ENCODE measurements around the gene SNCAIP. TPM values are rescaled to one million over a fixed set of nuclear protein-coding genes. Genes with fewer than 3 reads are reported as not detected.

SNCAIP gene
- total RNA-seq, 5 donors from 2014 or later (not counting 1 experiment from before 2014, with no cell fraction given), result not detected

- Mint-ChIP-seq H3K27ac (no peak overlapping the region), H3K9me3 (peaks cover 2 to 4% (median 3%) of the 10 kb centered on the region in 3 donors), H3K36me3 (no peaks in the 10 kb centered on the region), H3K4me3 (no peak overlapping the region), H3K4me1 (no peaks in the 10 kb centered on the region), H3K27me3 (peaks cover 0 to 4% of the 10 kb centered on the region in 2 donors)
- no peak for DNase-seq
- WGBS (ENCODE audit: insufficient coverage), result no CpG with 5 or more reads among the region's 2 CpGs
- no peaks in the 10 kb centered on the region for H3K36me3 ChIP-seq (ENCODE audit: control insufficient read depth in 2 of 2, extremely low read depth in 1 of 2, insufficient read depth in 1 of 2, low read length in 1 of 2)
- POLR2A ChIA-PET, result no interaction called here
- H3K4me1 ChIP-seq (ENCODE audit: control insufficient read depth in 1 of 2, extremely low read depth in 1 of 2, insufficient read depth in 2 of 2, low read length in 2 of 2), result no peaks in the 10 kb centered on the region
- H3K27ac ChIP-seq (ENCODE audit: low read length), result no peak overlapping the region
- no peaks in the 10 kb centered on the region for H3K9me3 ChIP-seq
- CTCF ChIA-PET, result no interaction called here
- no peak overlapping the region for H3K4me3 ChIP-seq (ENCODE audit: control insufficient read depth in 1 of 2, extremely low read depth in 1 of 2, low read length in 1 of 2)
- no peaks in the 10 kb centered on the region for H3K27me3 ChIP-seq (replicated peaks in 1 of 2; ENCODE audit: control insufficient read depth in 2 of 2, extremely low read depth in 1 of 2, insufficient read depth in 2 of 2, low read length in 1 of 2)
- ATAC-seq (replicated peaks in 1 of 4), result no peak
Observed at GRCh38 chr5:122430319-122430586, 118.2 kb downstream of the SNCAIP start.

GRCh38 chr5:122431298-122431697, 119.3 kb downstream of the SNCAIP start:
- Mint-ChIP-seq H3K9me3 (peaks cover 2 to 4% (median 3%) of the 10 kb centered on the region in 3 donors), H3K27ac (no peak overlapping the region), H3K4me3 (no peak overlapping the region), H3K36me3 (no peaks in the 10 kb centered on the region), H3K4me1 (no peaks in the 10 kb centered on the region), H3K27me3 (peaks cover 0 to 4% of the 10 kb centered on the region in 2 donors)
- Histone ChIP-seq H3K27ac (ENCODE audit: low read length) (no peak overlapping the region), H3K4me3 (ENCODE audit: control insufficient read depth in 1 of 2, extremely low read depth in 1 of 2, low read length in 1 of 2) (no peak overlapping the region), H3K4me1 (ENCODE audit: control insufficient read depth in 1 of 2, extremely low read depth in 1 of 2, insufficient read depth in 2 of 2, low read length in 2 of 2) (no peaks in the 10 kb centered on the region), H3K36me3 (ENCODE audit: control insufficient read depth in 2 of 2, extremely low read depth in 1 of 2, insufficient read depth in 1 of 2, low read length in 1 of 2) (no peaks in the 10 kb centered on the region), H3K9me3 (no peaks in the 10 kb centered on the region), H3K27me3 (replicated peaks in 1 of 2; ENCODE audit: control insufficient read depth in 2 of 2, extremely low read depth in 1 of 2, insufficient read depth in 2 of 2, low read length in 1 of 2) (no peaks in the 10 kb centered on the region)
- DNase-seq (no peak), ATAC-seq (replicated peaks in 1 of 4) (no peak)
- no CpG with 5 or more reads among the region's 1 CpG for WGBS (ENCODE audit: insufficient coverage)
- POLR2A ChIA-PET, result no interaction called here
- CTCF ChIA-PET, result no interaction called here

- peaks cover 0 to 15% of the 10 kb centered on the region in 2 donors for H3K27me3 Mint-ChIP-seq
- no peak overlapping the region for H3K4me3 ChIP-seq (ENCODE audit: control insufficient read depth in 1 of 2, extremely low read depth in 1 of 2, low read length in 1 of 2)
- no peaks in the 10 kb centered on the region for H3K9me3 ChIP-seq
- no peak for ATAC-seq (replicated peaks in 1 of 4)
- ChIA-PET CTCF (no interaction called here), POLR2A (no interaction called here)
- no peaks in the 10 kb centered on the region for H3K36me3 ChIP-seq (ENCODE audit: control insufficient read depth in 2 of 2, extremely low read depth in 1 of 2, insufficient read depth in 1 of 2, low read length in 1 of 2)
- H3K27me3 ChIP-seq (replicated peaks in 1 of 2; ENCODE audit: control insufficient read depth in 2 of 2, extremely low read depth in 1 of 2, insufficient read depth in 2 of 2, low read length in 1 of 2), result no peaks in the 10 kb centered on the region
- no peak overlapping the region for H3K27ac Mint-ChIP-seq
- 100% methylated on average over 1 of the region's 5 CpGs for WGBS (ENCODE audit: insufficient coverage)
- H3K27ac ChIP-seq (ENCODE audit: low read length), result no peak overlapping the region
- no peak for DNase-seq
- no peaks in the 10 kb centered on the region for H3K4me1 Mint-ChIP-seq
- H3K36me3 Mint-ChIP-seq, result no peaks in the 10 kb centered on the region
- H3K4me3 Mint-ChIP-seq, result no peak overlapping the region
- H3K9me3 Mint-ChIP-seq, result peaks cover 0 to 7% (median 1%) of the 10 kb centered on the region in 3 donors
- H3K4me1 ChIP-seq (ENCODE audit: control insufficient read depth in 1 of 2, extremely low read depth in 1 of 2, insufficient read depth in 2 of 2, low read length in 2 of 2), result no peaks in the 10 kb centered on the region
Observed at GRCh38 chr5:122434205-122434970, 122.4 kb downstream of the SNCAIP start.

- WGBS (ENCODE audit: insufficient coverage), result 71% methylated on average over 1 of the region's 4 CpGs
- H3K4me1 Mint-ChIP-seq, result no peaks in the 10 kb centered on the region
- Histone ChIP-seq H3K27me3 (replicated peaks in 1 of 2; ENCODE audit: control insufficient read depth in 2 of 2, extremely low read depth in 1 of 2, insufficient read depth in 2 of 2, low read length in 1 of 2) (no peaks in the 10 kb centered on the region), H3K4me1 (ENCODE audit: control insufficient read depth in 1 of 2, extremely low read depth in 1 of 2, insufficient read depth in 2 of 2, low read length in 2 of 2) (no peaks in the 10 kb centered on the region), H3K4me3 (ENCODE audit: control insufficient read depth in 1 of 2, extremely low read depth in 1 of 2, low read length in 1 of 2) (no peak overlapping the region), H3K36me3 (ENCODE audit: control insufficient read depth in 2 of 2, extremely low read depth in 1 of 2, insufficient read depth in 1 of 2, low read length in 1 of 2) (no peaks in the 10 kb centered on the region), H3K27ac (ENCODE audit: low read length) (no peak overlapping the region), H3K9me3 (no peaks in the 10 kb centered on the region)
- ATAC-seq (replicated peaks in 1 of 4), result no peak
- H3K36me3 Mint-ChIP-seq, result no peaks in the 10 kb centered on the region
- ChIA-PET CTCF (no interaction called here), POLR2A (no interaction called here)
- DNase-seq, result no peak
- H3K9me3 Mint-ChIP-seq, result peaks cover 0 to 7% (median 2%) of the 10 kb centered on the region in 3 donors
- H3K4me3 Mint-ChIP-seq, result no peak overlapping the region
- H3K27ac Mint-ChIP-seq, result no peak overlapping the region
- peaks cover 0 to 16% of the 10 kb centered on the region in 2 donors for H3K27me3 Mint-ChIP-seq
Observed at GRCh38 chr5:122435234-122435633, 123.2 kb downstream of the SNCAIP start.

GRCh38 chr5:122435761-122436160, 123.7 kb downstream of the SNCAIP start:
- no peaks in the 10 kb centered on the region for H3K9me3 ChIP-seq
- Mint-ChIP-seq H3K4me1 (no peaks in the 10 kb centered on the region), H3K36me3 (no peaks in the 10 kb centered on the region), H3K27me3 (peaks cover 0 to 16% of the 10 kb centered on the region in 2 donors), H3K9me3 (peaks cover 0 to 7% (median 2%) of the 10 kb centered on the region in 3 donors), H3K27ac (no peak overlapping the region), H3K4me3 (no peak overlapping the region)
- no CpG with 5 or more reads among the region's 3 CpGs for WGBS (ENCODE audit: insufficient coverage)
- ChIA-PET CTCF (no interaction called here), POLR2A (no interaction called here)
- no peaks in the 10 kb centered on the region for H3K27me3 ChIP-seq (replicated peaks in 1 of 2; ENCODE audit: control insufficient read depth in 2 of 2, extremely low read depth in 1 of 2, insufficient read depth in 2 of 2, low read length in 1 of 2)
- no peak overlapping the region for H3K4me3 ChIP-seq (ENCODE audit: control insufficient read depth in 1 of 2, extremely low read depth in 1 of 2, low read length in 1 of 2)
- ATAC-seq (replicated peaks in 1 of 4), result no peak
- no peaks in the 10 kb centered on the region for H3K4me1 ChIP-seq (ENCODE audit: control insufficient read depth in 1 of 2, extremely low read depth in 1 of 2, insufficient read depth in 2 of 2, low read length in 2 of 2)
- no peak for DNase-seq
- H3K27ac ChIP-seq (ENCODE audit: low read length), result no peak overlapping the region
- no peaks in the 10 kb centered on the region for H3K36me3 ChIP-seq (ENCODE audit: control insufficient read depth in 2 of 2, extremely low read depth in 1 of 2, insufficient read depth in 1 of 2, low read length in 1 of 2)

GRCh38 chr5:122436615-122437014, 124.6 kb downstream of the SNCAIP start:
- H3K36me3 ChIP-seq (ENCODE audit: control insufficient read depth in 2 of 2, extremely low read depth in 1 of 2, insufficient read depth in 1 of 2, low read length in 1 of 2), result no peaks in the 10 kb centered on the region
- H3K9me3 ChIP-seq, result no peaks in the 10 kb centered on the region
- ATAC-seq (replicated peaks in 1 of 4) (no peak), DNase-seq (no peak)
- H3K27me3 ChIP-seq (replicated peaks in 1 of 2; ENCODE audit: control insufficient read depth in 2 of 2, extremely low read depth in 1 of 2, insufficient read depth in 2 of 2, low read length in 1 of 2), result no peaks in the 10 kb centered on the region
- H3K27ac ChIP-seq (ENCODE audit: low read length), result no peak overlapping the region
- ChIA-PET POLR2A (no interaction called here), CTCF (no interaction called here)
- peaks cover 0 to 18% of the 10 kb centered on the region in 2 donors for H3K27me3 Mint-ChIP-seq
- H3K9me3 Mint-ChIP-seq, result peaks cover 0 to 10% (median 2%) of the 10 kb centered on the region in 3 donors
- no peaks in the 10 kb centered on the region for H3K4me1 ChIP-seq (ENCODE audit: control insufficient read depth in 1 of 2, extremely low read depth in 1 of 2, insufficient read depth in 2 of 2, low read length in 2 of 2)
- no peak overlapping the region for H3K4me3 ChIP-seq (ENCODE audit: control insufficient read depth in 1 of 2, extremely low read depth in 1 of 2, low read length in 1 of 2)
- H3K4me1 Mint-ChIP-seq, result no peaks in the 10 kb centered on the region
- no peaks in the 10 kb centered on the region for H3K36me3 Mint-ChIP-seq
- H3K27ac Mint-ChIP-seq, result no peak overlapping the region
- no peak overlapping the region for H3K4me3 Mint-ChIP-seq

GRCh38 chr5:122439645-122440044, 127.6 kb downstream of the SNCAIP start:
- WGBS (ENCODE audit: insufficient coverage), result no CpG with 5 or more reads among the region's 1 CpG
- no peak for DNase-seq

More at GRCh38 chr5:122439645-122440044, 127.6 kb downstream of the SNCAIP start:
- Histone ChIP-seq H3K9me3 (no peaks in the 10 kb centered on the region), H3K27ac (ENCODE audit: low read length) (no peak overlapping the region), H3K36me3 (ENCODE audit: control insufficient read depth in 2 of 2, extremely low read depth in 1 of 2, insufficient read depth in 1 of 2, low read length in 1 of 2) (no peaks in the 10 kb centered on the region), H3K27me3 (replicated peaks in 1 of 2; ENCODE audit: control insufficient read depth in 2 of 2, extremely low read depth in 1 of 2, insufficient read depth in 2 of 2, low read length in 1 of 2) (no peaks in the 10 kb centered on the region), H3K4me1 (ENCODE audit: control insufficient read depth in 1 of 2, extremely low read depth in 1 of 2, insufficient read depth in 2 of 2, low read length in 2 of 2) (no peaks in the 10 kb centered on the region), H3K4me3 (ENCODE audit: control insufficient read depth in 1 of 2, extremely low read depth in 1 of 2, low read length in 1 of 2) (no peak overlapping the region)
- peaks cover 0 to 14% of the 10 kb centered on the region in 2 donors for H3K27me3 Mint-ChIP-seq
- ATAC-seq (replicated peaks in 1 of 4), result no peak
- H3K27ac Mint-ChIP-seq, result no peak overlapping the region
- H3K36me3 Mint-ChIP-seq, result no peaks in the 10 kb centered on the region
- CTCF ChIA-PET, result no interaction called here
- no peak overlapping the region for H3K4me3 Mint-ChIP-seq
- no peaks in the 10 kb centered on the region for H3K4me1 Mint-ChIP-seq
- POLR2A ChIA-PET, result no interaction called here
- H3K9me3 Mint-ChIP-seq, result peaks cover 0 to 15% (median 2%) of the 10 kb centered on the region in 3 donors

All from T-cell (primary cell).